ENCODE data around the gene MAP3K14.

DNA sequence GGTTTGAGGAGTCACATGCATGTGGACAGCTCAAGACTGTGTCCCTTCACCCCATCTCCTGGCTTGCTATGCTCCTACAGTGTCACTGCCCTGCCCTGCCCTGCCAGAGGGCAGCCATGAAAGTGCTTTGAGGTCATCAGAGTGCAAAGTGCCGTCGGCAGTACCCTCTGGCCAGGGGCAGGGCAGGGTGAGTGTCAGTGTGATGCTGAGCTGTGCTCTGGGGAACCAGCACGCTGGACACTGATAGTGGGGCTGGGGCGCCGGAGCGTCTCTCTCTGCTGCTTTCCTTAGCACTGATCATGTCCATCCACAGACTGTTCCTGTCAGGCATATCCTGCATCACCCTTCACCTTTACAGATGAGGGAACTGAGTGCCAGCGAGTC lies 53.4 kb downstream of the MAP3K14 start:
- TF ChIP-seq, protein P1, sequence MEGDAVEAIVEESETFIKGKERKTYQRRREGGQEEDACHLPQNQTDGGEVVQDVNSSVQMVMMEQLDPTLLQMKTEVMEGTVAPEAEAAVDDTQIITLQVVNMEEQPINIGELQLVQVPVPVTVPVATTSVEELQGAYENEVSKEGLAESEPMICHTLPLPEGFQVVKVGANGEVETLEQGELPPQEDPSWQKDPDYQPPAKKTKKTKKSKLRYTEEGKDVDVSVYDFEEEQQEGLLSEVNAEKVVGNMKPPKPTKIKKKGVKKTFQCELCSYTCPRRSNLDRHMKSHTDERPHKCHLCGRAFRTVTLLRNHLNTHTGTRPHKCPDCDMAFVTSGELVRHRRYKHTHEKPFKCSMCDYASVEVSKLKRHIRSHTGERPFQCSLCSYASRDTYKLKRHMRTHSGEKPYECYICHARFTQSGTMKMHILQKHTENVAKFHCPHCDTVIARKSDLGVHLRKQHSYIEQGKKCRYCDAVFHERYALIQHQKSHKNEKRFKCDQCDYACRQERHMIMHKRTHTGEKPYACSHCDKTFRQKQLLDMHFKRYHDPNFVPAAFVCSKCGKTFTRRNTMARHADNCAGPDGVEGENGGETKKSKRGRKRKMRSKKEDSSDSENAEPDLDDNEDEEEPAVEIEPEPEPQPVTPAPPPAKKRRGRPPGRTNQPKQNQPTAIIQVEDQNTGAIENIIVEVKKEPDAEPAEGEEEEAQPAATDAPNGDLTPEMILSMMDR (IDR thresholded peaks at IDR 0.05) = no peak
- TF ChIP-seq EZH2 (IDR thresholded peaks at IDR 0.05) (no peak), EZH2phosphoT487 (IDR thresholded peaks at IDR 0.05) (no peak)

All from neural progenitor cell (in vitro differentiated cells).